MM.1S (cell line): Measurements from ENCODE around the gene C18orf63.

Source experiments
- DNase-seq: peaks from one replicate; pipeline ENCODE4 v3.0.0-alpha.2; 2015
- H2AFZ ChIP-seq: fragments of 300-600 bp; sonication (generic); 2 replicates; pipeline ENCODE4 v1.6.0; 2016; ENCODE audit warnings: antibody characterized with exemption, low read length
- H3F3A ChIP-seq: fragments of 300-600 bp; sonication (generic); 2 replicates; pipeline ENCODE4 v1.6.1; 2016; ENCODE audit warnings: mild to moderate bottlenecking, antibody characterized with exemption, low read length, moderate library complexity, mixed read lengths; ENCODE audit not compliant: insufficient read depth
- H3K27ac ChIP-seq: fragments of 300-600 bp; sonication (generic); 2 replicates; pipeline ENCODE4 v1.5.1; 2016; ENCODE audit warnings: mild to moderate bottlenecking, low read length
- H3K27me3 ChIP-seq: fragments of 300-600 bp; sonication (generic); replicated peaks from 2 replicates; pipeline ENCODE4 v1.6.0; 2016; ENCODE audit warnings: low read length; ENCODE audit not compliant: insufficient read depth
- H3K36me3 ChIP-seq: fragments of 300-600 bp; sonication (generic); replicated peaks from 2 replicates; pipeline ENCODE4 v1.6.1; 2016; ENCODE audit warnings: mild to moderate bottlenecking, low read length, mixed read lengths; ENCODE audit not compliant: insufficient read depth
- H3K4me1 ChIP-seq: fragments of 300-600 bp; sonication (generic); 2 replicates; pipeline ENCODE4 v1.6.1; 2016; ENCODE audit warnings: low read length, mixed read lengths
- H3K4me2 ChIP-seq: fragments of 300-600 bp; sonication (generic); 2 replicates; pipeline ENCODE4 v1.6.0; 2016; ENCODE audit warnings: low read depth, low read length
- H3K4me3 ChIP-seq: fragments of 300-600 bp; sonication (generic); 2 replicates; pipeline ENCODE4 v1.5.1; 2016; ENCODE audit warnings: low read length, mixed read lengths
- H3K79me2 ChIP-seq: fragments of 300-600 bp; sonication (generic); 2 replicates; pipeline ENCODE4 v1.6.1; 2016; ENCODE audit warnings: mixed run types, low read length, mixed read lengths
- H3K9ac ChIP-seq: fragments of 300-600 bp; sonication (generic); 2 replicates; pipeline ENCODE4 v1.6.1; 2016; ENCODE audit warnings: low read length, mixed read lengths
- H3K9me2 ChIP-seq: fragments of 300-600 bp; sonication (generic); replicated peaks from 2 replicates; pipeline ENCODE4 v1.6.1; 2016; ENCODE audit warnings: mild to moderate bottlenecking, low read length, mixed read lengths; ENCODE audit not compliant: insufficient read depth
- H3K9me3 ChIP-seq: fragments of 300-600 bp; sonication (generic); replicated peaks from 2 replicates; pipeline ENCODE4 v1.6.1; 2016; ENCODE audit warnings: mild to moderate bottlenecking, low read length, mixed read lengths; ENCODE audit not compliant: insufficient read depth
- H4K20me1 ChIP-seq: fragments of 300-600 bp; sonication (generic); 2 replicates; pipeline ENCODE4 v1.6.1; 2016; ENCODE audit warnings: mild to moderate bottlenecking, low read length, moderate library complexity, mixed read lengths; ENCODE audit not compliant: insufficient read depth
- CTCF ChIP-seq: fragments of 300-600 bp; sonication (generic); IDR thresholded peaks from 2 replicates; pipeline ENCODE4 v1.5.1; 2016; ENCODE audit warnings: antibody characterized with exemption, low read length, mixed read lengths
- EZH2 ChIP-seq: fragments of 300-600 bp; sonication (generic); optimal IDR thresholded peaks from 2 replicates; pipeline ENCODE3; 2017; ENCODE audit warnings: low read depth, mild to moderate bottlenecking, antibody characterized with exemption, low read length, mixed read lengths
- EZH2phosphoT487 ChIP-seq: fragments of 300-600 bp; sonication (generic); IDR thresholded peaks from 2 replicates; pipeline ENCODE4 v1.6.1; 2018; ENCODE audit warnings: antibody characterized with exemption, low read length

Gene C18orf63

GRCh38 chr18:74310411-74310810 is 5.2 kb upstream of the C18orf63 start:
- Histone ChIP-seq H2AFZ (no peak overlapping the region), H3K4me1 (no peaks in the 10 kb centered on the region), H3K4me3 (no peak overlapping the region), H3K27ac (no peak overlapping the region), H3K9me3 (no peaks in the 10 kb centered on the region), H3K9me2 (no peaks in the 10 kb centered on the region), H3K4me2 (no peak overlapping the region), H3F3A (no peaks in the 10 kb centered on the region), H3K36me3 (no peaks in the 10 kb centered on the region), H4K20me1 (no peaks in the 10 kb centered on the region), H3K27me3 (no peaks in the 10 kb centered on the region), H3K9ac (no peak overlapping the region), H3K79me2 (no peaks in the 10 kb centered on the region)
- TF ChIP-seq EZH2phosphoT487 (no peak), CTCF (peak; percentile 43), EZH2 (no peak)
- no peak for DNase-seq

GRCh38 chr18:74311000-74311399 is 4.6 kb upstream of the C18orf63 start:
- TF ChIP-seq CTCF: no peak
- TF ChIP-seq EZH2: no peak
- no peak for TF ChIP-seq EZH2phosphoT487
- H3K27me3 ChIP-seq: no peaks in the 10 kb centered on the region

GRCh38 chr18:74314759-74315463 is 728 bp upstream of the C18orf63 start:
- Histone ChIP-seq H3K79me2 (no peaks in the 10 kb centered on the region), H3K27ac (no peak overlapping the region), H3K4me1 (no peaks in the 10 kb centered on the region), H3K4me2 (no peak overlapping the region), H3K4me3 (no peak overlapping the region), H3K9ac (no peak overlapping the region), H4K20me1 (no peaks in the 10 kb centered on the region), H3K36me3 (no peaks in the 10 kb centered on the region), H3K9me2 (no peaks in the 10 kb centered on the region), H3K27me3 (no peaks in the 10 kb centered on the region), H2AFZ (no peak overlapping the region), H3F3A (no peaks in the 10 kb centered on the region), H3K9me3 (no peaks in the 10 kb centered on the region)
- DNase-seq: no peak
- TF ChIP-seq EZH2phosphoT487 (no peak), EZH2 (no peak), CTCF (no peak)

More at GRCh38 chr18:74311000-74311399, 4.6 kb upstream of the C18orf63 start:
- no peaks in the 10 kb centered on the region for H3K4me1 ChIP-seq
- H3K27ac ChIP-seq: no peak overlapping the region
- no peak for DNase-seq
- no peaks in the 10 kb centered on the region for H3K36me3 ChIP-seq
- no peak overlapping the region for H3K9ac ChIP-seq
- H3K4me2 ChIP-seq: no peak overlapping the region
- no peak overlapping the region for H3K4me3 ChIP-seq
- H4K20me1 ChIP-seq: no peaks in the 10 kb centered on the region
- H3K9me3 ChIP-seq: no peaks in the 10 kb centered on the region
- no peaks in the 10 kb centered on the region for H3F3A ChIP-seq
- no peaks in the 10 kb centered on the region for H3K79me2 ChIP-seq
- no peaks in the 10 kb centered on the region for H3K9me2 ChIP-seq
- no peak overlapping the region for H2AFZ ChIP-seq
